CD14-positive monocyte (primary cell): ENCODE results near the gene NOX5. TPM values are rescaled to one million over a fixed set of nuclear protein-coding genes. Genes with fewer than 3 reads are reported as not detected.
A peak's percentile ranks its signal among the peaks of the same experiment; 100 is the strongest.

Source experiments
- DNase-seq, 3 donors: peaks; one replicate each; pipeline ENCODE4 v3.0.0-alpha.2; 2011 to 2022
- H2AFZ ChIP-seq: 2 replicates; pipeline ENCODE4 v1.6.0; 2012; ENCODE audit warnings: mild to moderate bottlenecking, low read depth, low read length, inconsistent platforms; ENCODE audit not compliant: insufficient read depth, poor library complexity, severe bottlenecking
- H3K27ac ChIP-seq, 2 donors: 1 replicate in 1 of 2; 2 replicates in 1 of 2; pipeline ENCODE4 v1.5.1; 2012 to 2013; ENCODE audit warnings: low read length in 2 of 2, control low read depth in 1 of 2, inconsistent platforms in 1 of 2, low read depth in 1 of 2, mild to moderate bottlenecking in 1 of 2
- H3K27me3 ChIP-seq, 2 donors: one replicate each; pipeline versions ENCODE4 v1.6.0 to v1.6.1; 2011 to 2013; ENCODE audit warnings: low read length in 2 of 2; ENCODE audit not compliant: control insufficient read depth in 2 of 2, insufficient read depth in 2 of 2
- H3K36me3 ChIP-seq, 2 donors: replicated peaks in 1 of 2; 1 replicate in 1 of 2; 2 replicates in 1 of 2; pipeline versions ENCODE4 v1.5.1 to v1.6.1; 2012 to 2013; ENCODE audit warnings: low read length in 2 of 2, control low read depth in 1 of 2, inconsistent platforms in 1 of 2, mild to moderate bottlenecking in 1 of 2; ENCODE audit not compliant: insufficient read depth in 2 of 2, control insufficient read depth in 1 of 2
- H3K4me1 ChIP-seq, 2 donors: 1 replicate in 1 of 2; 2 replicates in 1 of 2; pipeline versions ENCODE4 v1.5.1 to v1.6.1; 2012 to 2013; ENCODE audit warnings: low read length in 2 of 2, control low read depth in 1 of 2, inconsistent platforms in 1 of 2, mild to moderate bottlenecking in 1 of 2, moderate library complexity in 1 of 2; ENCODE audit not compliant: insufficient read depth in 2 of 2, control insufficient read depth in 1 of 2
- H3K4me2 ChIP-seq: replicated peaks from 2 replicates; pipeline ENCODE3; 2012; ENCODE audit warnings: low read length, moderate library complexity, mild to moderate bottlenecking; ENCODE audit not compliant: poor library complexity, severe bottlenecking; ENCODE audit errors: extremely low read depth
- H3K4me3 ChIP-seq, 3 experiments: fragments of 200-600 bp in 1 of 3; sonication (generic) in 1 of 3; replicated peaks in 1 of 3; 1 replicate in 2 of 3; 2 replicates in 1 of 3; pipeline ENCODE4 v1.5.1; 2011 to 2013; ENCODE audit warnings: low read length in 3 of 3, mild to moderate bottlenecking in 3 of 3, control low read depth in 2 of 3, low read depth in 2 of 3, inconsistent platforms in 1 of 3, moderate library complexity in 1 of 3
- H3K79me2 ChIP-seq: 2 replicates; pipeline ENCODE4 v1.6.0; 2012; ENCODE audit warnings: mild to moderate bottlenecking, control low read depth, inconsistent platforms, low read length, moderate library complexity; ENCODE audit not compliant: insufficient read depth
- H3K9ac ChIP-seq: 2 replicates; pipeline ENCODE4 v1.6.0; 2017; ENCODE audit warnings: low read length, mild to moderate bottlenecking; ENCODE audit not compliant: insufficient read depth, poor library complexity, severe bottlenecking
- H3K9me3 ChIP-seq, 2 donors: replicated peaks in 1 of 2; 1 replicate in 1 of 2; 2 replicates in 1 of 2; pipeline versions ENCODE4 v1.5.1 to v1.6.1; 2012 to 2013; ENCODE audit warnings: low read length in 2 of 2, control low read depth in 1 of 2; ENCODE audit not compliant: control insufficient read depth in 1 of 2, insufficient read depth in 1 of 2
- H4K20me1 ChIP-seq: 2 replicates; pipeline ENCODE4 v1.6.0; 2012; ENCODE audit warnings: mild to moderate bottlenecking, low read length, control low read depth, moderate library complexity; ENCODE audit not compliant: insufficient read depth
- H3K27ac Mint-ChIP-seq, 7 donors: one replicate each; pipeline ENCODE4 v1.8.0; 2020; ENCODE audit warnings: mild to moderate bottlenecking in 7 of 7, mixed read lengths in 7 of 7, moderate library complexity in 6 of 7, inconsistent platforms in 2 of 7
- H3K27me3 Mint-ChIP-seq, 3 donors: one replicate each; pipeline ENCODE4 v1.8.0; 2021 to 2022; ENCODE audit warnings: low read depth in 3 of 3, mild to moderate bottlenecking in 3 of 3, mixed read lengths in 3 of 3, moderate library complexity in 3 of 3, inconsistent platforms in 1 of 3
- H3K36me3 Mint-ChIP-seq, 2 donors: one replicate each; pipeline ENCODE4 v1.8.0; 2020; ENCODE audit warnings: mixed read lengths in 2 of 2, inconsistent platforms in 1 of 2, mild to moderate bottlenecking in 1 of 2
- H3K4me1 Mint-ChIP-seq: one replicate; pipeline ENCODE4 v1.8.0; 2020; ENCODE audit warnings: mild to moderate bottlenecking, mixed read lengths
- H3K4me3 Mint-ChIP-seq, 2 donors: one replicate each; pipeline ENCODE4 v1.8.0; 2020; ENCODE audit warnings: mild to moderate bottlenecking in 2 of 2, mixed read lengths in 2 of 2, moderate library complexity in 1 of 2
- H3K9me3 Mint-ChIP-seq, 7 donors: one replicate each; pipeline ENCODE4 v1.8.0; 2020 to 2022; ENCODE audit warnings: mixed read lengths in 7 of 7, mild to moderate bottlenecking in 6 of 7, moderate library complexity in 6 of 7, inconsistent platforms in 2 of 7
- CTCF ChIP-seq: fragments of 200-600 bp; IDR thresholded peaks from one replicate; pipeline ENCODE4 v1.8.0; 2022; ENCODE audit warnings: antibody characterized with exemption, mild to moderate bottlenecking
- WGBS: methylation state at CpG from one replicate; pipeline ENCODE4 v1.1.5; 2013; ENCODE audit warnings: missing lambda C conversion rate; ENCODE audit not compliant: insufficient coverage; 5-methylcytosine and 5-hydroxymethylcytosine counted together
- intact Hi-C, 2 donors: fragments of 100-400 bp; cut with micrococcal nuclease; formaldehyde crosslinking; loops; one replicate each; pipeline versions ENCODE4 v1.15.0 to v1.15.1; 2023
- polyA plus RNA-seq, 3 donors: library from polyadenylated mRNA; depleted of rRNA in 1 of 3; unstranded in 2 of 3; stranded (reverse) in 1 of 3; fragments of 300-500 nt in 2 of 3; fragments of >200 nt in 1 of 3; fragmentation: Illumina TruSeq in 2 of 3; gene quantifications; 1 replicate in 2 of 3; 2 replicates in 1 of 3; pipeline ENCODE4 v1.2.3, GENCODE V29; 2012 to 2021

Gene NOX5
- polyA plus RNA-seq, 3 donors = not detected

- Mint-ChIP-seq H3K4me1 (peaks cover 14% of the 10 kb centered on the region), H3K4me3 (no peak overlapping the region), H3K36me3 (no peaks in the 10 kb centered on the region), H3K27ac (peak overlapping the region in 1 of 7 donors; percentile 19), H3K9me3 (no peaks in the 10 kb centered on the region), H3K27me3 (peaks cover 3 to 19% (median 11%) of the 10 kb centered on the region in 3 donors)
- no peaks in the 10 kb centered on the region for H3K9me3 ChIP-seq
- intact Hi-C loops = no loop called here
- no peak overlapping the region for H3K4me2 ChIP-seq
- DNase-seq = no peak
- WGBS = 98% methylated on average over 6 of the region's 9 CpGs
- no peaks in the 10 kb centered on the region for H3K79me2 ChIP-seq
- H3K27ac ChIP-seq = no peak overlapping the region
- H3K36me3 ChIP-seq = no peaks in the 10 kb centered on the region
- no peak for TF ChIP-seq CTCF
- H3K27me3 ChIP-seq = peaks cover 0 to 6% of the 10 kb centered on the region in 2 donors
- no peaks in the 10 kb centered on the region for H4K20me1 ChIP-seq
- no peak overlapping the region for H3K9ac ChIP-seq
- H2AFZ ChIP-seq = no peak overlapping the region
- no peak overlapping the region for H3K4me3 ChIP-seq
- H3K4me1 ChIP-seq = peaks cover 9% of the 10 kb centered on the region in 2 donors
Measured at GRCh38 chr15:69027976-69028518, 13.6 kb downstream of the NOX5 start.

GRCh38 chr15:69031013-69032001 is 16.8 kb downstream of the NOX5 start:
- DNase-seq = peak; percentile 12 to 27 (median 18)
- Histone ChIP-seq H2AFZ (peak overlapping the region; percentile 81), H3K27me3 (peaks cover 0 to 6% of the 10 kb centered on the region in 2 donors), H3K4me1 (peaks cover 9% of the 10 kb centered on the region in 2 donors), H3K9ac (peak overlapping the region; percentile 15), H3K4me3 (peak overlapping the region in 2 of 3 experiments; percentile 17 to 63), H4K20me1 (no peaks in the 10 kb centered on the region), H3K79me2 (no peaks in the 10 kb centered on the region), H3K36me3 (no peaks in the 10 kb centered on the region), H3K27ac (no peak overlapping the region), H3K4me2 (peak overlapping the region; percentile 74), H3K9me3 (no peaks in the 10 kb centered on the region)
- Mint-ChIP-seq H3K4me1 (peaks cover 14% of the 10 kb centered on the region), H3K27me3 (peaks cover 2 to 19% (median 11%) of the 10 kb centered on the region in 3 donors), H3K4me3 (peak overlapping the region; percentile 64 to 75), H3K9me3 (no peaks in the 10 kb centered on the region), H3K27ac (peak overlapping the region in 1 of 7 donors; percentile 67), H3K36me3 (no peaks in the 10 kb centered on the region)
- peak; percentile 66 for TF ChIP-seq CTCF
- intact Hi-C loops = no loop called here
- WGBS = 12% methylated on average over 34 of the region's 42 CpGs
